HepG2 (cell line): Measurements from ENCODE around the gene STX4. TPM values are rescaled to one million over a fixed set of nuclear protein-coding genes. Genes with fewer than 3 reads are reported as not detected.

Experiments used
- AHR ChIP-seq: IDR thresholded peaks from 2 replicates; pipeline ENCODE4 v1.6.1; 2018; ENCODE audit warnings: missing genetic modification reagents, missing compliant biosample characterization
- BATF2 ChIP-seq: sonication (generic); formaldehyde crosslinking; IDR thresholded peaks from 2 replicates; pipeline ENCODE4 v1.8.0; 2022; ENCODE audit warnings: mild to moderate bottlenecking, missing genetic modification reagents, moderate library complexity
- CBX5 ChIP-seq: sonication (generic); formaldehyde crosslinking; IDR thresholded peaks from 2 replicates; pipeline ENCODE4 v1.4.0; 2020; ENCODE audit warnings: missing genetic modification reagents, borderline replicate concordance
- CSRNP2 ChIP-seq: sonication (generic); formaldehyde crosslinking; conservative IDR thresholded peaks from 2 replicates; pipeline ENCODE4 v1.8.0; 2022; ENCODE audit warnings: low read depth, missing genetic modification reagents
- ETV6 ChIP-seq: sonication (generic); formaldehyde crosslinking; conservative IDR thresholded peaks from 2 replicates; pipeline ENCODE4 v1.4.0; 2020; ENCODE audit warnings: missing genetic modification reagents
- FOSL2 ChIP-seq: sonication (generic); formaldehyde crosslinking; IDR thresholded peaks from 2 replicates; pipeline ENCODE4 v1.4.0; 2020; ENCODE audit warnings: missing genetic modification reagents
- KMT2A ChIP-seq: sonication (generic); formaldehyde crosslinking; IDR thresholded peaks from 2 replicates; pipeline ENCODE4 v1.4.0; 2020; ENCODE audit warnings: missing genetic modification reagents
- NFATC3 ChIP-seq: sonication (generic); formaldehyde crosslinking; IDR thresholded peaks from 2 replicates; pipeline ENCODE4 v1.5.1; 2020; ENCODE audit warnings: mild to moderate bottlenecking, missing genetic modification reagents
- SNAI1 ChIP-seq: sonication (generic); formaldehyde crosslinking; IDR thresholded peaks from 2 replicates; pipeline ENCODE4 v1.5.0; 2020; ENCODE audit warnings: mild to moderate bottlenecking, missing genetic modification reagents, borderline replicate concordance
- SP4 ChIP-seq: sonication (generic); formaldehyde crosslinking; IDR thresholded peaks from 2 replicates; pipeline ENCODE4 v1.8.1; 2023; ENCODE audit warnings: mild to moderate bottlenecking, missing genetic modification reagents
- SRY ChIP-seq: sonication (generic); formaldehyde crosslinking; IDR thresholded peaks from 2 replicates; pipeline ENCODE4 v1.8.0; 2022; ENCODE audit warnings: mild to moderate bottlenecking, missing genetic modification reagents
- TEAD2 ChIP-seq: sonication (generic); formaldehyde crosslinking; IDR thresholded peaks from 2 replicates; pipeline ENCODE4 v1.9.0; 2021; ENCODE audit warnings: missing genetic modification reagents
- ZC3H4 ChIP-seq: sonication (generic); formaldehyde crosslinking; IDR thresholded peaks from 2 replicates; pipeline ENCODE4 v1.4.0; 2020; ENCODE audit warnings: missing genetic modification reagents, borderline replicate concordance
- ZNF230 ChIP-seq: sonication (generic); formaldehyde crosslinking; IDR thresholded peaks from 2 replicates; pipeline ENCODE4 v1.4.0; 2020; ENCODE audit warnings: mild to moderate bottlenecking, missing genetic modification reagents
- ZNF256 ChIP-seq: sonication (generic); formaldehyde crosslinking; conservative IDR thresholded peaks from 2 replicates; pipeline ENCODE4 v1.4.0; 2020; ENCODE audit warnings: missing genetic modification reagents
- ZNF329 ChIP-seq: sonication (generic); formaldehyde crosslinking; IDR thresholded peaks from 2 replicates; pipeline ENCODE4 v1.9.0; 2021; ENCODE audit warnings: low read depth, mild to moderate bottlenecking, missing genetic modification reagents
- ZNF512B ChIP-seq: sonication (generic); formaldehyde crosslinking; IDR thresholded peaks from 2 replicates; pipeline ENCODE4 v1.5.1; 2020; ENCODE audit warnings: missing genetic modification reagents, mild to moderate bottlenecking, borderline replicate concordance
- ZNF562 ChIP-seq: sonication (generic); formaldehyde crosslinking; IDR thresholded peaks from 2 replicates; pipeline ENCODE4 v1.8.0; 2022; ENCODE audit warnings: missing genetic modification reagents, borderline replicate concordance
- ZNF7 ChIP-seq: IDR thresholded peaks from 2 replicates; pipeline ENCODE4 v1.6.1; 2016; ENCODE audit warnings: missing biosample characterization, missing genetic modification reagents
- ZNF782 ChIP-seq: sonication (generic); formaldehyde crosslinking; IDR thresholded peaks from 2 replicates; pipeline ENCODE4 v1.4.0; 2020; ENCODE audit warnings: missing genetic modification reagents, mild to moderate bottlenecking, borderline replicate concordance
- polyA plus RNA-seq, 8 experiments: library from polyadenylated mRNA; depleted of rRNA in 3 of 8; stranded (reverse) in 7 of 8; unstranded in 1 of 8; fragments of >200 nt; fragmentation: Illumina TruSeq in 4 of 8; extraction: Trizol in 4 of 8; gene quantifications; 2 replicates each; pipeline versions ENCODE4 v1.2.1 to v1.2.3, GENCODE V29; 2011 to 2016; ENCODE audit warnings: low read depth in 4 of 8, missing spikeins in 1 of 8, mixed read lengths in 1 of 8; ENCODE audit not compliant: insufficient read depth in 1 of 8
- total RNA-seq, 5 experiments: library from RNA; depleted of rRNA; stranded (reverse); fragments of >200 nt; fragmentation: Illumina TruSeq; extraction: Trizol; gene quantifications; 2 replicates each; pipeline ENCODE4 v1.2.3, GENCODE V29; 2016; ENCODE audit warnings: low read depth in 1 of 5
- TF ChIP-seq, protein P1 (sequence below): sonication (generic); formaldehyde crosslinking; IDR thresholded peaks from 2 replicates; pipeline ENCODE4 v1.5.0; 2020; ENCODE audit warnings: mild to moderate bottlenecking, missing genetic modification reagents, moderate library complexity
- TF ChIP-seq, protein P2 (sequence below): IDR thresholded peaks from 2 replicates; pipeline ENCODE4 v1.6.1; 2016; ENCODE audit warnings: missing compliant biosample characterization, missing genetic modification reagents, borderline replicate concordance

The STX4 gene
- total and polyA plus RNA-seq, 2 of the 13 experiments (the other 11 are each of a cell fraction or from before 2014, with no cell fraction given), result 29.2 to 34.6 TPM

GRCh38 chr16:30985401-30986128 is 47.8 kb upstream of the STX4 start (continued):
- TF ChIP-seq ZNF512B (CRISPR knock-in tag), result no peak; the same call in 1 of the 2 replicates
- 0 out of 2 replicates have a peak, but pooled peaks have one; percentile 16 for TF ChIP-seq ZNF782 (CRISPR knock-in tag)
- no peak; the same call in 1 of the 2 replicates for TF ChIP-seq KMT2A (CRISPR knock-in tag)
- no peak for TF ChIP-seq BATF2 (CRISPR knock-in tag)
- TF ChIP-seq NFATC3 (CRISPR knock-in tag), result peak; percentile 71; the same call in 1 of the 2 replicates
- TF ChIP-seq ZNF230 (CRISPR knock-in tag), result peak; percentile 81
- TF ChIP-seq, protein P1, sequence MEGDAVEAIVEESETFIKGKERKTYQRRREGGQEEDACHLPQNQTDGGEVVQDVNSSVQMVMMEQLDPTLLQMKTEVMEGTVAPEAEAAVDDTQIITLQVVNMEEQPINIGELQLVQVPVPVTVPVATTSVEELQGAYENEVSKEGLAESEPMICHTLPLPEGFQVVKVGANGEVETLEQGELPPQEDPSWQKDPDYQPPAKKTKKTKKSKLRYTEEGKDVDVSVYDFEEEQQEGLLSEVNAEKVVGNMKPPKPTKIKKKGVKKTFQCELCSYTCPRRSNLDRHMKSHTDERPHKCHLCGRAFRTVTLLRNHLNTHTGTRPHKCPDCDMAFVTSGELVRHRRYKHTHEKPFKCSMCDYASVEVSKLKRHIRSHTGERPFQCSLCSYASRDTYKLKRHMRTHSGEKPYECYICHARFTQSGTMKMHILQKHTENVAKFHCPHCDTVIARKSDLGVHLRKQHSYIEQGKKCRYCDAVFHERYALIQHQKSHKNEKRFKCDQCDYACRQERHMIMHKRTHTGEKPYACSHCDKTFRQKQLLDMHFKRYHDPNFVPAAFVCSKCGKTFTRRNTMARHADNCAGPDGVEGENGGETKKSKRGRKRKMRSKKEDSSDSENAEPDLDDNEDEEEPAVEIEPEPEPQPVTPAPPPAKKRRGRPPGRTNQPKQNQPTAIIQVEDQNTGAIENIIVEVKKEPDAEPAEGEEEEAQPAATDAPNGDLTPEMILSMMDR (CRISPR knock-in tag), result peak; percentile 95
- TF ChIP-seq ETV6, result no peak
- TF ChIP-seq, protein P2, sequence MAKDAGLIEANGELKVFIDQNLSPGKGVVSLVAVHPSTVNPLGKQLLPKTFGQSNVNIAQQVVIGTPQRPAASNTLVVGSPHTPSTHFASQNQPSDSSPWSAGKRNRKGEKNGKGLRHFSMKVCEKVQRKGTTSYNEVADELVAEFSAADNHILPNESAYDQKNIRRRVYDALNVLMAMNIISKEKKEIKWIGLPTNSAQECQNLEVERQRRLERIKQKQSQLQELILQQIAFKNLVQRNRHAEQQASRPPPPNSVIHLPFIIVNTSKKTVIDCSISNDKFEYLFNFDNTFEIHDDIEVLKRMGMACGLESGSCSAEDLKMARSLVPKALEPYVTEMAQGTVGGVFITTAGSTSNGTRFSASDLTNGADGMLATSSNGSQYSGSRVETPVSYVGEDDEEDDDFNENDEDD (CRISPR knock-in tag), result peak; percentile 74
- TF ChIP-seq TEAD2, result peak; percentile 92
- no peak for TF ChIP-seq ZNF329 (CRISPR knock-in tag)
- no peak; the same call in 1 of the 2 replicates for TF ChIP-seq ZNF562 (CRISPR knock-in tag)
- no peak for TF ChIP-seq ZC3H4 (CRISPR knock-in tag)
- peak; percentile 38; the same call in 1 of the 2 replicates for TF ChIP-seq SRY (CRISPR knock-in tag)
- TF ChIP-seq ZNF7 (CRISPR knock-in tag), result no peak
- no peak for TF ChIP-seq CSRNP2 (CRISPR knock-in tag)
- TF ChIP-seq SP4 (CRISPR knock-in tag), result no peak; the same call in 1 of the 2 replicates
- no peak; the same call in 1 of the 2 replicates for TF ChIP-seq AHR (CRISPR knock-in tag)
- no peak; the same call in 1 of the 2 replicates for TF ChIP-seq SNAI1 (CRISPR knock-in tag)
- TF ChIP-seq FOSL2 (CRISPR knock-in tag), result peak; percentile 55
- no peak for TF ChIP-seq CBX5 (CRISPR knock-in tag)
- TF ChIP-seq ZNF256 (CRISPR knock-in tag), result peak; percentile 87; the same call in 1 of the 2 replicates
